Epidermal melanocyte (primary cell): Measurements from ENCODE around the gene PHYHIPL.

Source experiments
- DNase-seq: peaks from one replicate; pipeline ENCODE4 v3.0.0; 2011; ENCODE audit warnings: low spot score; ENCODE audit not compliant: insufficient read length

The PHYHIPL gene

DNA sequence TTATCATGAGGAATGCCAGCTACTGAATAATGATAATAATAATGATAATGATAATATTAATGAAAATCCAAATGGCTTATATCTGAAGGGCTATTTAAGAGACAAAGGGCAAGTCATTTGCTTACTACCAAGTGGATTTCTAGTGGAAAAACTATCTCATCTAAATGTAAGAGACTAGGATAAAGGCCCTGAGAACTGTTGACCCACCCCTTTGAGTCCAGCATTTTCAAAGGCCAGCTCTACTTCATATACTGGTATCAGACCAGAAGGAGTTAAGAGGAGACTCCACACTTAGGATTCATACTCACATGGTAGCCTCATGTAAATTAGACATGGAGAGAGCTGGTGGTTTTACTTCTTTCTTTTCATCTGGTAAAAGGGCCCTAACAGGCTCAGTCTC, 76.0 kb downstream of the PHYHIPL start:
- DNase-seq: no peak

GRCh38 chr10:59255463-59255862, 79.0 kb downstream of the PHYHIPL start:
- no peak for DNase-seq

- DNase-seq: no peak
Observed at GRCh38 chr10:59257224-59257623, 80.8 kb downstream of the PHYHIPL start.

- DNase-seq: no peak
Observed at GRCh38 chr10:59258890-59259289, 82.4 kb downstream of the PHYHIPL start.

DNA sequence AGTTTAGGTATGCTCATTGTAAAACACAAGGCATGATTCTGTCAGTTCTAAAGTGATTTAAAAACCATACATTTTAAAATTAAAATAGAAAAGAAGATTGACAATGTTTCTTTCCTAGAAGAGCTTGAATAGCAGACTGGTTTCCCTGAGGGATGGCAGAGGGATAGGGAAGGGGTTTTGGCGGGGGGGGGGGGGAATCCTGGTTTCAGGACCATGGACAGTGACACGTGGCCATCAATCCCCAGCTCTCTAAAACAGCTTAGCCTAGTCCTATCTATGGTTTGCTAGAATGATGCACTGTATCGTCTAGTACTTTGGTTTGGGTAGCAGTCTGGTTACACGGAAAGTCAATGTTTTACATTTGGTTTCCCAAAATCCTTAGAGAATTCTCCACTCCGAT, 88.7 kb downstream of the PHYHIPL start:
- DNase-seq: no peak

- DNase-seq: no peak
Observed at GRCh38 chr10:59266321-59266720, 89.9 kb downstream of the PHYHIPL start.

DNA sequence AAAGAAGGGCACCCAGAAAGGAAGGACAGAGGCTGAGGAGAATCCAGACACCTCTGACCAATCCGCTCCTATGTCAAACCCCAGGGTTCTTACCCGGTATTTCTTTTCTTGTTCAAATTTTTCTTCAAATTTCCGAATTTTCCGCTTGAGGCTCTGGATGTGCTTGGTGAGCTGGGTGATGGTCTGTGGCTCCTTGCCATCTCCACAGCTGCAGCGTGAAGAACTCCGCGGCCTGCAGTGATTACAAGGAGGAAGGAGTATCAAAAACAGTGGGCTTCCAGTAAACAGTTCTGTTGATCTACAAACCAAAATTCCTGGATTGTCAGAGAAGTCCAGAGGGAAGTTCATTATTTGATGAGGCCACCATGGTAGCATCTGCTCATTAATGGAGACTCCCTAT, 92.0 kb downstream of the PHYHIPL start:
- DNase-seq: no peak

DNA sequence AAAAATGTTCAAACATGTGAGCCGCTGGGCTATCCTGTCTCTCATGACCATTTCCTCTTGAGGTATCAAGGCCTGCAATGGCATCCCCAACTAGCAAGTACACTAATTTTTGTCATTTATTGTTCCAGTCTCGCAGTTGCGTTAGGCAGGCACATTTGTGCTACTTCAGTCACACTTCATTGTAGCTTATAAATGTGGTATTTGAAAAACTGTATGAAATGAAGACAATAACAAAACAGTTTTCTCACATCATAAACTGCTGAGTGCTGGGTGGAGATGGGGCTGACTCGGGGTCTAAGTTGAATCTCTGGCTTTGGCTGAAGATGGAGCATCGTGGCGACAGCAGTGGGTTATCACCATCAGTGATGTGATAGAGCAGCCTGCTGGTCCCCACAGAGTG, 93.2 kb downstream of the PHYHIPL start:
- no peak for DNase-seq

GRCh38 chr10:59270492-59270891, 94.0 kb downstream of the PHYHIPL start:
- no peak for DNase-seq

DNA sequence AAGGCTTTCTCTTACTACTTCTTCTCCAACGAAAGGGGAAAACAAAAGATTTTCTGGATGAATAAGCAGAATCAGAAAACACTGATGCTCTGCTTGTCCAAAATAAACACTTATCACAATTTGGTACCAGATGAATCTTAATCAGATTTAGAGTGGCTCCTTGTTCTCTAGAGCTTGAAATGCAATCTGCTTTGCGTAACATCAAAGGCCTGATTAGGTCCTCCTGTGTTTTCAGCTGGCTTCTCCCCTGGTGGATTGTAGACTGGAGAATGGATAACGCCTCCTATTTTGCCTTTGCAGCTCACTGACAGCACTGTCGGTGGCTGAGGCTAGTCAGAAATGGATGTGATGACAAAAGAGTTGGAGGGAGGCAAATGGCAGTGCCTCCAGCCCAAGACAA, 94.7 kb downstream of the PHYHIPL start:
- no peak for DNase-seq

- DNase-seq: no peak
Observed at GRCh38 chr10:59272061-59272460, 95.6 kb downstream of the PHYHIPL start.

DNA sequence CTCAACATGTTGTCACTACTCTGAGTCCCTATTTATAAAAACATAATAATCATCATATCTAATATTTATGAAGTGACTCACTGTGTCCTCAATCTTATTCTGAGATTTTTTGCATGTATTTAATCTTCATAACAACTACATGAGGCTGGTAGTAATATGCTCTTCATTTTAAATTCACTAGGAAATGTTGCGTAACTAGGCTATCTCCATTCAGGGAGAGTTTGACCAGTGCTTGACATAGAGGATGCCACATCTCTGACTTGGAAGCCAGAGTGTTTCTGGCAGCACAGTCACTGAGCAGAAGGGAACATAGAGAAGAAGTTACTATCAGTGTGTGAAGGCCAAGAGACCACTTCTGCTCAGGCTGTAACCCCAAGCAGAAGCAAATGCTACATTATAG, 97.0 kb downstream of the PHYHIPL start:
- DNase-seq: no peak

DNA sequence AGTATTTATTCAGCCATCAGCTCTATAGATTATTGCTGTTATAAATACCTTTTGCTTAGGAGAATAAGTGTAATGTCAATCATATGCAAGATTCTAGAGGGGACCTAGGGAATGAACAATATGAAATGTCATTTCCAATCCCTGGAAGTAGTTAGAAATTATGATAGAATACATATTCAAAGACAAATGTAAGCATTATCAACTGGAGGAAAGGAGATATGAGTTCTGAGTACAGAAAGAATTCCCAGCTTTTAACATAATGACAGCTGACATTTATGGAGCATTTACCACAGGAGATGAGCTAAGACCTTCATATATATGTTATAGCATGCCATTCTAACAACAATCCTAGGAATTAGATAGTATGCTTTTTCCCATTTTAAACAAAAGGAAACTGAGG, 99.7 kb downstream of the PHYHIPL start:
- no peak for DNase-seq

DNA sequence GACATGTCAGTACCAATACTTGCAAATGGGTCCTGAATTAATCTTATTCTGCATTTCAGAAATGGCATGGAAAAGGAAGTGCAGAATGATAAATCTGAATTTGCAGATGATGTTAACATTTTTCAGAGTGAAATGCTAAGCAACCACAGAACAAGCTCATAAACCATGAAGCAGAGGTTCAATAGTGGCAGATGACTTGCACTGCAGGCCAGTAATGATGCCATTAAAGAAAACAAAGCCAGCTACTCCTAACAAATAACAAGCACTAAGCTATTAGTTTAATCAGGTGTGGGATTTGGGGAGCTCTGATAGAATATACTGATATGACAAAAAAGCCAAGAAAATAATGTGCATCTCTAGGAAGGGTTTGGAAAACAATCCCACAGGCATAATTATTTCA, 100.5 kb downstream of the PHYHIPL start:
- DNase-seq: no peak

DNA sequence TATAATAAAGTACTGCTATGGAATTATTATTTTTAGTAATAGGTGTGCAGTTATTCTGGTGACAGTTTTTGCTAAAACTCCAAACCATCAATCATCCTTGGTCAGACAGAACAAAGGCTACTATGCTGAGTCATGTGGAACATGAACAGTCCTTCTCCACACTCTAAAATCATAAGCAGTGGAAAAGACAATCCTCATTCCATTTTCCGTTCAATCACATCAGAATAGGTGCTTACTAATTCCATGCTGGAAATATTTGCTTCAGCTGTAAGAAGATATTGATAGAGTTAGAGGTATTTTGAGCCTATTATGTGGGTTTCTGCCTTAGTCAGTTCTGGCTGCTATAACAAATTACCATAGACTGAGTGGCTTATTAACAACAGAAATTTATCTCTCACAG, 103.0 kb downstream of the PHYHIPL start:
- DNase-seq: no peak

DNA sequence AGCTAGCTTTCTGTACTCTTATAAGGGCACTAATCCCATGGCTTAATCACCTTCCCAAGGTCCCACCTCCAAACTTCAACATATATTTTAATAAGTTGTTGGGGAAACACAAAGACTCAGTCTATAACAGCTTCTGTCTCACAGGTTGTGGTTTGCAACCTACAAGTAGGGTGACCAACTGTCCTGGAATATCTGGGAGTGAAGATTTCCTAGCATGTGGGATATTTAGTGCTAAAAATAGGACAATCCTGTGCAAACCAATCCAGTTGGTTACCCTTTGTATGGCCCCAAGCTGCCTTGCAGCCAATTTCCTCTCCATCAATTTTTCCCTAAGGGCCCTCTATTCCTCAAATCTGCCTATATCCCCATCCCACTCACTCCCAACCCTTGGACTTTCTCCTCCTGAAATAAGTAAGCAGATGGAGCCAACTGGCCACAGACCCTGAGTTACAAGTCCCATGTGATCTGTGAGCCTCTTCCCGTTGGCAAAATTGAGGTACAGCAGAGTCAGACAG, 103.6 kb downstream of the PHYHIPL start:
- DNase-seq: no peak

DNA sequence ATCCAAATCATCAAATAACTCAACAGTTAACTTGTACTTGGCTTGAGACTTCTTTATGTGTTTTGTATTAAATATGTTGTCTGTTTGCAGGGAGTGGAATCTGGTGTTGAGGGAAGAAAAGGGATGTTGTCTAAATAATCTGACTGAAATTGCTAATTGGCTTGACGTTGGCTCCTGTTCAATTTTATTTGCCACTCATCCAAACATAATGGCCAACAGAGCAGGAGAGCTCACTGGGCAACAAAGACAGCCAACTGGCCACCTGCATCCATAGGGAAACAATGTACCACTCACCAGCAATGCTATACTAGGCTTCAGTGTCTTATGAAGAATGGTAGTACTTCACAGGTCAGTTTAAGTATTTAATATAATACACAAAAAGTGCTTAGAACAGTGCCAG, 105.4 kb downstream of the PHYHIPL start:
- DNase-seq: no peak

GRCh38 chr10:59283456-59284091, 107.1 kb downstream of the PHYHIPL start:
- no peak for DNase-seq

DNA sequence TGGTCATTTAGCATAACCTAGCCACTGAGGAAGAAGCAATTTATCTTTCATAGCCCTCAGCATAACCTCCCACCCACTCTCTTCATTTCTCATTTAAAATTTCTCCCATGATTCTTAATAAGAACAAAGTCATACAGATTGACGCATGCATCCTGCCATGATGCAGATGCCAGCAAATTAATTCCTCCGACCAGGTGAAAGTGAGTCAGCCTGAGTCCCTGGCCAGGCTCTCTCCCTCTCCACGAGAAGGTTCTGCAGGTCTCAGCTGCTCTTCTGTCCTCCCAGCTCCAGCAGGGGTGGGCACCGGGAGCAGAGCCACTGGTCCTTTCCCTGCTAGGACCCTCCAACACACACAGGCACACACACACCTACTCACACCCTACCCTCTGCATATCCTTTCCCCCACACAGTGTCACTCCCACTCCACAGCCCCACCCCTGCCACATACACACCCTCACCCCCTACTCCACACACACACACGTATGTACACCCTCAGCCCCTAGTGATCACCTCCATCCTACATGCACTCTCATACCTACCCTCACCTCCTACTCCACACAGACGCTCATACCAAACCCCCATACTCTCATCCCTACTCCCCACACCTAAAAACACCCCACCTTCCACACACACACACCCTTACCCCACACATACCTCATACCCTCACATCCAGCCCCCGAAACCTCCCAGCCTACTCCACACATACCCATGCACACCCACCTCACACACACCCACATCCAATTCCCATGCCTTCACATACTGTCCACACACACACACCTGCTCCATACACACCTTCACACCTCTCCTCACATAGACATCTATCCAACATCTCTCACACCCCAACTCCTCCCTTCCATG, 107.9 kb downstream of the PHYHIPL start:
- no peak for DNase-seq

DNA sequence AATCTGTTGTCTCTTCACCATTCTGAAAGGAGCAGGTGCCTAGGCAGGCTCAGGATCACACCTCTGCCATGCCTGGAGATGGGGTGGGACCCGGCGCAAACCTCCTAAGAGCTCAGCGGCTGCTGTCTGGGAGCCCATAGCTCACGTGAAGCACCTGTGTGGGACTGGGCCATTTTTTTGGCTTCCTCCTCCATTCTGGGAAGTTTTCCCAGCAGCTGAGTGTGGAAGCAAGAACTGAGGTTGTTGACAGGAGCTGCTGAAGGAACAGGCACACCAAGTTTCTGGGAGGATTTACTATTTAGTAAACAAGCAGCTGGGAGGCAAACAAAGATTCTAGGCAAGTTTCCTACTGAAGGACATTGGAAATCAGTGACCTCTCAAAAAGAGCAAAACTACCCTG, 108.6 kb downstream of the PHYHIPL start:
- no peak for DNase-seq

GRCh38 chr10:59285848-59286247, 109.4 kb downstream of the PHYHIPL start:
- DNase-seq: no peak

DNA sequence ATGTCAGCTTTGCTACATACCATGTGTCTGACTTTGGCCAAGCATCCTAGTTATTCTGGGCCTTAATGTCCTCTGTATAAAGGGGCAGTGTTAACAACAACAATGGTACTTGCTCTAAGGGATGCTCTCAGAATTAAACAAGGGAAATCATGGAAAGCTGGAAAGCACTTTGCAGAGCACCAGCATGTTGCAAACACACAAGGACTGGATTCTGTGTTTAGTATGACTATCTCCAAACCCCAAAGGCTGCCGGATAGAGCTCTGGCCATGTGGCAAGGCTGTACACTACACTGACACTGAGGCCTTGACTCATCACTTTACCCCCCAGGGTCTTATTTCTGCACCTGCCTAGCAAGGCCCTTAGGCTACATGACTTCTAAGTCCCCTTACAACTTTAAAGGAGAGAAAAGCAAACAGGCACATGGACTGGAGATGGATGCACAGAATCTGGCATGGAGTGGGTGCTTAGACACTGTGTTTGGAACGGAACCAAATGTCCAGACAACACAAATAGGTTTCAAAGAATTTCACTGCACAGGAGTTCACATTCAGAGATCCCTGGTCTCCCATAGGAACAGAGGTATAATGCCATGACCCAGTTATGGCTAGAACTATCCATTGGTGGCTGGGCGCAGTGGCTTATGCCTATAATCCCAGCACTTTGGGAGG, 111.3 kb downstream of the PHYHIPL start:
- DNase-seq: no peak
